ENCODE results near the gene RGCC.

DNA sequence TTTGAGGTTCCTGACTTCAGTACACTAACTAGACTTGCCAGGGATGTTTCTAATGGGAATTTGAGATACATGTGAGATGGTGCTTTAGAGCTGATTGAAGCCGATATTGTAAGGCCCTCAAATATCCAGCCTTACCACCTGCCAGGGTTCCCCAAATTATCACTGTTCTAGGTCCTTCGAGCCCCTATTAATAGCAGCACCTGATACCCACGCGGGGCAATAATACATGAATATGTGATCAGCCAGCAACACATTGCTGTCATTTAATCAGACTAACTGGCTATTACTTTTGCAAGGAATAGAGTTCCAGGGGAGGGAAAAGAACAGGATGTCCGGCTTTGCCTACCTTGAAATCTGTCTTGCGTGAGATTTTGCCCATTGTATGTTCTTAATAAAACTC is 5.1 kb downstream of the RGCC start:
- no peak for TF ChIP-seq POLR2AphosphoS5 (IDR thresholded peaks at IDR 0.05; ENCODE audit: borderline replicate concordance, low read depth, low read length)
- no peak for TF ChIP-seq EZH2 (IDR thresholded peaks at IDR 0.05)
- no peak for TF ChIP-seq FOXP2 (optimal IDR thresholded peaks at IDR 0.05; ENCODE audit: control extremely low read depth, extremely low read length, insufficient read depth)

All from SK-N-MC (cell line).